Upper lobe of left lung (tissue), 6 donors: ENCODE results near the gene NIN. TPM values are rescaled to one million over a fixed set of nuclear protein-coding genes. Genes with fewer than 3 reads are reported as not detected.
A peak's percentile ranks its signal among the peaks of the same experiment; 100 is the strongest.

ENCODE experiments used
- ATAC-seq, 2 donors: fragments of 200-7000 bp; cut with Tn5 transposase; one replicate each; pipeline ENCODE4 v1.9.1; 2022; ENCODE audit warnings: mild to moderate bottlenecking in 2 of 2, moderate library complexity in 2 of 2; ENCODE audit not compliant: low FRiP score in 2 of 2
- DNase-seq, 2 donors: peaks; one replicate each; pipeline ENCODE4 v3.0.0-alpha.2; 2019 to 2020
- H3K27ac ChIP-seq, 4 donors: fragments of 200-600 bp; sonication (generic); one replicate each; pipeline ENCODE4 v1.5.1; 2016 to 2019
- H3K27me3 ChIP-seq, 4 donors: fragments of 200-600 bp; sonication (generic); one replicate each; pipeline ENCODE4 v1.5.1; 2017 to 2019
- H3K36me3 ChIP-seq, 4 donors: fragments of 200-600 bp; sonication (generic); one replicate each; pipeline ENCODE4 v1.5.1; 2016 to 2019
- H3K4me1 ChIP-seq, 4 donors: fragments of 200-600 bp; sonication (generic); one replicate each; pipeline ENCODE4 v1.5.1; 2018 to 2019
- H3K4me3 ChIP-seq, 4 donors: fragments of 200-600 bp; sonication (generic); one replicate each; pipeline ENCODE4 v1.5.1; 2017 to 2019; ENCODE audit warnings: mild to moderate bottlenecking in 2 of 4, moderate library complexity in 1 of 4
- H3K9me3 ChIP-seq, 4 donors: fragments of 200-600 bp; sonication (generic); one replicate each; pipeline ENCODE4 v1.5.1; 2018 to 2019
- CTCF ChIP-seq, 6 experiments: fragments of 450-650 bp in 4 of 6; fragments of 200-600 bp in 2 of 6; sonication (generic) in 2 of 6; IDR thresholded peaks; one replicate each; pipeline ENCODE4 v1.5.1; 2016 to 2019; ENCODE audit warnings: antibody characterized with exemption in 6 of 6
- EP300 ChIP-seq, 4 donors: sonication (generic); formaldehyde crosslinking; IDR thresholded peaks; one replicate each; pipeline ENCODE4 v1.5.1; 2017; ENCODE audit warnings: antibody characterized with exemption in 4 of 4, control low read depth in 2 of 4
- POLR2A ChIP-seq, 4 donors: fragments of 450-650 bp; IDR thresholded peaks; one replicate each; pipeline ENCODE4 v1.5.1; 2016 to 2017; ENCODE audit warnings: antibody characterized with exemption in 4 of 4, mild to moderate bottlenecking in 2 of 4
- POLR2AphosphoS5 ChIP-seq, 2 donors: sonication (generic); formaldehyde crosslinking; IDR thresholded peaks; one replicate each; pipeline ENCODE4 v1.5.1; 2017; ENCODE audit warnings: antibody characterized with exemption in 2 of 2
- WGBS, 2 donors: methylation state at CpG; one replicate each; pipeline ENCODE4 v1.1.5; 2017 to 2018; 5-methylcytosine and 5-hydroxymethylcytosine counted together
- total RNA-seq, 6 donors: library from RNA; depleted of rRNA in 4 of 6; stranded (reverse); fragments of >200 nt in 4 of 6; gene quantifications; one replicate each; pipeline versions ENCODE4 v1.1.0 to v1.2.1, GENCODE V29; 2016 to 2021
- donor health status: DM: no; HTN: no; CAD: no; lungs with moderate emphysema.
- donor health status: DM: no; HTN: yes; CAD: no; lungs with severe emphysema.

Gene NIN
- total RNA-seq, 6 donors from 2014 or later = 24.8 to 50.3 (median 42.2) TPM

GRCh38 chr14:50677527-50678063 lies 153.4 kb downstream of the NIN start:
- Histone ChIP-seq H3K4me1 (peaks cover 0 to 15% (median 9%) of the 10 kb centered on the region in 4 donors), H3K36me3 (no peaks in the 10 kb centered on the region), H3K4me3 (no peak overlapping the region), H3K9me3 (no peaks in the 10 kb centered on the region), H3K27ac (peak overlapping the region in 3 of 4 donors; percentile 15 to 62 (median 28)), H3K27me3 (no peaks in the 10 kb centered on the region)
- 16 to 25% methylated on average over 5 of the region's 5 CpGs for WGBS, 2 donors
- TF ChIP-seq POLR2AphosphoS5 (IDR thresholded peaks at IDR 0.05) (no peak), CTCF (IDR thresholded peaks at IDR 0.05) (no peak), POLR2A (IDR thresholded peaks at IDR 0.05) (no peak), EP300 (IDR thresholded peaks at IDR 0.05) (no peak)
- ATAC-seq = peak in 1 of 2 donors; percentile 60
- no peak for DNase-seq

- TF ChIP-seq EP300 (IDR thresholded peaks at IDR 0.05) (no peak), POLR2AphosphoS5 (IDR thresholded peaks at IDR 0.05) (no peak), POLR2A (IDR thresholded peaks at IDR 0.05) (no peak), CTCF (IDR thresholded peaks at IDR 0.05) (no peak)
Observed at GRCh38 chr14:50676814-50677516, 154.0 kb downstream of the NIN start.

DNA sequence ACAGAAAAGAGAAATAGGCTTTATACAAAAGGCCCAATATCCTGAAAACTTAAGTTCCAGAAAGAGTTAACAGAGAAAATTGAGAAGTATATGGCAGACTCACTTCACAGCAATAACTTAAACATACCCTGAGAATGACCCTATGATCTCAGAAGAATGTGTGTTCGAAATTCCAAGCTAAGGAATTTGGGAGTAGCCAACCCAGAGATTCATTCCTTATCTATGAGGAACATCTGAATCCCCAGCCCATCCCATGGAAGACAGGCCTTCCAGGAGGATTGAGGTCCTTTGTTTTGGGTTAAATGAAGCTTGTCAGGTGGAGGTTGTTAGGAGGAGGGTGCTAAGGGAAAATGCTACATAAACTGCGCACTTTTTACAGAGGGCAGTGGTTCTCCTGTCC lies 155.4 kb downstream of the NIN start:
- ATAC-seq (no peak), DNase-seq (no peak)
- H3K27ac ChIP-seq = no peak overlapping the region
- H3K4me1 ChIP-seq = peaks cover 0 to 15% (median 9%) of the 10 kb centered on the region in 4 donors
- no peaks in the 10 kb centered on the region for H3K9me3 ChIP-seq
- H3K4me3 ChIP-seq = no peak overlapping the region
- no peaks in the 10 kb centered on the region for H3K36me3 ChIP-seq
- WGBS, 2 donors = 66 to 73% methylated on average over 2 of the region's 2 CpGs
- TF ChIP-seq POLR2A (IDR thresholded peaks at IDR 0.05) (no peak), CTCF (IDR thresholded peaks at IDR 0.05) (no peak), POLR2AphosphoS5 (IDR thresholded peaks at IDR 0.05) (no peak), EP300 (IDR thresholded peaks at IDR 0.05) (no peak)
- H3K27me3 ChIP-seq = no peaks in the 10 kb centered on the region

More at GRCh38 chr14:50676814-50677516, 154.0 kb downstream of the NIN start:
- no peak for DNase-seq
- Histone ChIP-seq H3K27me3 (no peaks in the 10 kb centered on the region), H3K36me3 (no peaks in the 10 kb centered on the region), H3K27ac (peak overlapping the region in 3 of 4 donors; percentile 15 to 62 (median 28)), H3K4me3 (no peak overlapping the region), H3K4me1 (peaks cover 0 to 15% (median 9%) of the 10 kb centered on the region in 4 donors), H3K9me3 (no peaks in the 10 kb centered on the region)
- no peak for ATAC-seq
- WGBS, 2 donors = 74 to 80% methylated on average over 7 of the region's 7 CpGs

DNA sequence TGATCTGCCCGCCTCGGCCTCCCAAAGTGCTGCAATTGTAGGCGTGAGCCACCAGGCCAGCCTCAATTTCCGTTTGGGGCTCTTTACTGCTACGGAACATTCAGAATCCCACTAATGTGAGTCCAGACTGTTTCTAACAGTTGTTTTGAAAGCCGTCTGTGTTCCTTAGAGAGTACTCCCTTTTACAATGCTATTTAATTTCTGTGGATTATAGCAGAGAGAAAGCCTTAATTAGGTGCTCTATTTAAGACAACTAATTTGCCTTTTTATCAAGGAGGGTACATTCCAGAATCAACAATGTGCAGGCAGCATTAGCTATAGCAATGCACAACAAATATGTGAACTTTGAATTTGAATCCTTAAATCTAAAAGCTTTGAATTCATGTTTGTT lies 160.1 kb downstream of the NIN start:
- Histone ChIP-seq H3K4me1 (peaks cover 7 to 15% (median 9%) of the 10 kb centered on the region in 4 donors), H3K9me3 (no peaks in the 10 kb centered on the region), H3K27ac (no peak overlapping the region), H3K27me3 (no peaks in the 10 kb centered on the region), H3K4me3 (no peak overlapping the region), H3K36me3 (no peaks in the 10 kb centered on the region)
- TF ChIP-seq POLR2A (IDR thresholded peaks at IDR 0.05) = no peak
- ATAC-seq (no peak), DNase-seq (no peak)
- WGBS, 2 donors = 97 to 98% methylated on average over 6 of the region's 6 CpGs

DNA sequence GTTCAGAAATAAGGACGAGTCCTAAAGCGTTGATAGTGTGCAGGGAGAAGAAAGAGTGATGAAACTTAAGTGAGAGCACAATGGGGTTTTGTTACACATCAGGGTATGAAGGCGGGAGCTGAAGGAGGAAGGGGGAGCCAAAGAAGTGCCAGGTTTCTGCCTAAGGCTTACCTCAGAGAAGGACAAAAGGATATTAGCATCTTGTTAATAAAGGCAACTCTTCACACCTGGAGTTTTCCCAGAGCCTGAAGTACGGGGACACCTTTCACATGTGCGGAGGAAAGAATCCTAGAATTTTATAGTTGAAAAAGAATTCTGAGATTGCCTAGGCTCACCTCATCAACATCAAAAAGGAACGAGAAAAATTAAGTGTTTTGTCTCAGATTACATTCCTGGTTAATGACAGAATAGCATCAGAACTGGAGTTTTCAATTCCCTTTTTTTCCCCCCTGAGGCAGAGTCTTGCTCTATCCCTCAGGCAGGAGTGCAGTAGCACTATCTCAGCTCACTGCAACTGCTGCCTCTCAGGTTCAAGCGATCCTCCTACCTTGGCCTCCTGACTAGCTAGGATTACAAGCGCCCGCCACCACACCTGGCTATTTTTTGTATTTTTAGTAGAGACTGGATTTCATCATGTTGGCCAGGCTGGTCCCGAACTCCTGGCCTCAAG lies 160.6 kb downstream of the NIN start:
- Histone ChIP-seq H3K9me3 (no peaks in the 10 kb centered on the region), H3K27ac (no peak overlapping the region), H3K4me3 (no peak overlapping the region), H3K4me1 (peaks cover 7 to 21% (median 11%) of the 10 kb centered on the region in 4 donors), H3K27me3 (no peaks in the 10 kb centered on the region), H3K36me3 (no peaks in the 10 kb centered on the region)
- no peak for TF ChIP-seq EP300 (IDR thresholded peaks at IDR 0.05)
- no peak for TF ChIP-seq CTCF (IDR thresholded peaks at IDR 0.05)
- 82 to 86% methylated on average over 10 of the region's 10 CpGs for WGBS, 2 donors
- DNase-seq (no peak), ATAC-seq (no peak)
